WI38 (cell line): ENCODE data around the gene PDZRN4.

ENCODE experiments used
- H3K4me3 ChIP-seq: 2 replicates; pipeline ENCODE4 v1.5.1; 2011; ENCODE audit warnings: low read depth, mild to moderate bottlenecking, control low read depth, low read length
- TF ChIP-seq, protein P1 (sequence below): IDR thresholded peaks from 2 replicates; pipeline ENCODE4 v1.5.1; 2012; ENCODE audit warnings: low read depth, mild to moderate bottlenecking, control low read depth, low read length

Gene PDZRN4

DNA sequence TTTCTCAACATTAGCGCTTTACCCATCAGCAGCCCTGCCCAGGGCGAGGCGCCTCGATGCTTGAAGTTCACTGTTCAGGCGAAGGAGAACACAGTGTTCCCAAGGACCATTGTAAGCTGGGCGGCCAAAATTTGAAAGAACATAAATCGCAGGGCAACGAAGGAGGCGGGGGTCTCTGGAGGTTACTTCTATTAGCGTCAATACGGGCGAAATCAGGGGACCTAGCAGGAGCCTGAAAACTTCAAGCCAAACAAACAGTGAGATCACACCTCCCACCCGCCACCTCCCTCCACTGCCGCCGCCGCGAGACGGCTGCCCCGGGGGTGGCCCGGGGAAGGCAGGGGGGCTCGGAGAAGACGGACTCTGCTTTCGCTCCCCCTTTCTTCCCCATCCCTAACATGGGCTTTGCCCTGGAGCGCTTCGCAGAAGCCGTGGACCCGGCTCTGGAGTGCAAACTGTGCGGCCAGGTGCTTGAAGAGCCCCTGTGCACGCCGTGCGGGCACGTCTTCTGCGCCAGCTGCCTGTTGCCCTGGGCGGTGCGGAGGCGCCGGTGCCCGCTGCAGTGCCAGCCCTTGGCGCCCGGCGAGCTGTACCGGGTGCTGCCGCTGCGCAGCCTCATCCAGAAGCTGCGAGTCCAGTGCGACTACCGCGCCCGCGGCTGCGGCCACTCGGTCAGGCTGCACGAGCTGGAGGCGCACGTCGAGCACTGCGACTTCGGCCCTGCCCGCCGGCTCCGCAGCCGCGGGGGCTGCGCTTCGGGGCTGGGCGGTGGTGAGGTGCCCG, at the start of gene PDZRN4:
TSS of gene PDZRN4 (plus strand) at position 263 of the 783 bp plus-strand sequence.
- H3K4me3 ChIP-seq = no peak within 1 kb of the TSS
- TF ChIP-seq, protein P1, sequence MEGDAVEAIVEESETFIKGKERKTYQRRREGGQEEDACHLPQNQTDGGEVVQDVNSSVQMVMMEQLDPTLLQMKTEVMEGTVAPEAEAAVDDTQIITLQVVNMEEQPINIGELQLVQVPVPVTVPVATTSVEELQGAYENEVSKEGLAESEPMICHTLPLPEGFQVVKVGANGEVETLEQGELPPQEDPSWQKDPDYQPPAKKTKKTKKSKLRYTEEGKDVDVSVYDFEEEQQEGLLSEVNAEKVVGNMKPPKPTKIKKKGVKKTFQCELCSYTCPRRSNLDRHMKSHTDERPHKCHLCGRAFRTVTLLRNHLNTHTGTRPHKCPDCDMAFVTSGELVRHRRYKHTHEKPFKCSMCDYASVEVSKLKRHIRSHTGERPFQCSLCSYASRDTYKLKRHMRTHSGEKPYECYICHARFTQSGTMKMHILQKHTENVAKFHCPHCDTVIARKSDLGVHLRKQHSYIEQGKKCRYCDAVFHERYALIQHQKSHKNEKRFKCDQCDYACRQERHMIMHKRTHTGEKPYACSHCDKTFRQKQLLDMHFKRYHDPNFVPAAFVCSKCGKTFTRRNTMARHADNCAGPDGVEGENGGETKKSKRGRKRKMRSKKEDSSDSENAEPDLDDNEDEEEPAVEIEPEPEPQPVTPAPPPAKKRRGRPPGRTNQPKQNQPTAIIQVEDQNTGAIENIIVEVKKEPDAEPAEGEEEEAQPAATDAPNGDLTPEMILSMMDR = no peak

- no peak overlapping the region for H3K4me3 ChIP-seq
- TF ChIP-seq, protein P1 = no peak
Measured at GRCh38 chr12:41140117-41140516, 48.0 kb upstream of the PDZRN4 start.

DNA sequence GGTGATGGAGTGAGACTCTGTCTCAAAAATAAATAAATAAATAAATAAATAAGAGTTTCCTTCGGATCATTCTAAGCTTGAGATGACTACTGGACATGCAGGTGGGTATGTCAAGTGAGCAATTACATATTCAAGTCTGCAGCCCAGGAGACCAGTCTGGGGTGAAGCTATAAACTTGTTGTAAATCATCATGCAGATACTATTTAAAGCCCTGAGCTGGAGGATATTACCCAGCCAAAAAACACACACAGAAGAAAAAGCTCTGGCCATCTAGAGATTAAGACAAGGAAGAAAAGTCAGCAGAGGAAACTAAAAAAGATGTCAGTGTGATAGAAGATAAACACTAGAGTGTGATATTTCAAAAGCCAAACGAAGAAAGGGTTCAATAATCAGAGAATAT, 47.0 kb upstream of the PDZRN4 start:
- TF ChIP-seq, protein P1 = no peak
- H3K4me3 ChIP-seq = no peak overlapping the region

DNA sequence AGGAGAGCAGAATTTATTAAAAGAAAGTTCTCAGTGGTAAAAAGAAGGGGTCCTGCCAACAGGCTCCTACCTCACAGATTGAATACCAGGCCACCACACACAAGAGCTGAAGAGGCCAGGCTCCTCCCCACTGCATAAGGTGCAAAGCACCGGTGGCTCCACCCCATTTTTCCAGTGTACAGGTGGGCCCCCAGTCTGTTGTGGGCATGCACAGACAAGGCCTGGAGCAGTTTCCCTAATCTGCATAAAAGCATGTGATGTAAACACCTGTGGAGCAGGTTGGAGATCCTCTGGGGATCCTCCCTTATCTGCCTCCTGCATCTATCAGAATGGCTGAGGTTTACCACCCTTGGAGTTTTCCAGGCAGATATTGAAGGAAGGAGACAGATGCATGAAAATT, 45.7 kb upstream of the PDZRN4 start:
- no peak overlapping the region for H3K4me3 ChIP-seq
- TF ChIP-seq, protein P1 = no peak

DNA sequence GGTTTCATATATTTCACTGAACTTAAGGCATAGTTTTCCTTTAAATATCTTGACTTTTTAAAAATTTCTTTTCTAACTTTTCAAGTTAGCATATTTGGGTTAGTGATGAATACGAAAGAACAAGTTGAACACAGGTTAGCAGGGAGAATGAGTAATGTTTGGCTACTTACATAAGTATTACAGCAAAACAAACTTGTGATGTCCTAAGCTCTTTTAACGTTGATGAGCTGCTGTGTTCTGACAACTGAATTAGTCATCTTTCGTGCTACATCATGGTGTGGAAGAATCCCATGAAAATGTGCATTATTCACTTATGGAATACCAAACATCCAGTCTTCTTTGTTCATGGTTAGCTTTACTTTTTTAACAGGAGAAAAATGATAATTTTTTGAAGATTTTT, 36.3 kb upstream of the PDZRN4 start:
- TF ChIP-seq, protein P1 = no peak
- H3K4me3 ChIP-seq = no peak overlapping the region

GRCh38 chr12:41162461-41162860, 25.7 kb upstream of the PDZRN4 start:
- TF ChIP-seq, protein P1 = no peak
- H3K4me3 ChIP-seq = no peak overlapping the region

DNA sequence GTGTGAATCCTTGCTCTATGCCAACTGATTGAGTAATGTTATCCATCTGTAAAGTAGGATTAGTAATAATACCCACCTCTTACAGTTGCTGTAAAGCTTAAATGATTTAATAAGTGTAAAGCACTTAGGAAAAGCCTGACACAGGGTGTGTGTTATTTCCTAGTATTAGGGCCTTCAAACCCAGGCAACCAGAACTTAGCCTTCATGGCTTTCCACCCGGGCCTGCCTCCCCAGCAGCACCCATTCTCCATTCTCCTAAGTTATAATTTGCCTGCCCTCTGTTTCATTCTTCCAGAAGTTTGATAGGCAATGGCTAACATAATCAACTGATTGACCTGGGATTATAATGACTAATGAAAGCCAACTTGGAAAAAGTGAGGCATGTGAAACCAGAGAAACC, 20.4 kb upstream of the PDZRN4 start:
- TF ChIP-seq, protein P1 = no peak
- H3K4me3 ChIP-seq = no peak overlapping the region
